ENCODE results near the gene FAM81A.

DNA sequence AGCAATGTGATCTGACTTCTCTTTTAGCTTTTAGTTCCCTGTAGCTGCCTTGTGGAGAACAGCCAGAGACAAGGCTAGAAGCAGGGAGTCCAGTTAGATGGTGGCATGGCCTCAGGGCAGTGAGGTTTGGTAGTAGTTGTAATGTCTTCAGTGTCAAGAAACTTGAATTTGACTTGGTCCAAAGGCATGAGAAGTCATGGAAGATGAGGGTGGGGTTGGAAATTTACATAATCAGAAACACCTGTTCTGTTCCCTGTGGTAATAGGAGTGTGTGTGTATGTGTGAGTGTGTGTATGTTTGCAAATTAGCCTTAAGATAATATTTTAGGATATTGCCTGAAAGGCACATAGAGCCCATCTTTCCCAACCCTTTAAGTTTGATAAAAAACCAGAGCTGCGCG, 118.4 kb downstream of the FAM81A start:
- TF ChIP-seq, protein P1, sequence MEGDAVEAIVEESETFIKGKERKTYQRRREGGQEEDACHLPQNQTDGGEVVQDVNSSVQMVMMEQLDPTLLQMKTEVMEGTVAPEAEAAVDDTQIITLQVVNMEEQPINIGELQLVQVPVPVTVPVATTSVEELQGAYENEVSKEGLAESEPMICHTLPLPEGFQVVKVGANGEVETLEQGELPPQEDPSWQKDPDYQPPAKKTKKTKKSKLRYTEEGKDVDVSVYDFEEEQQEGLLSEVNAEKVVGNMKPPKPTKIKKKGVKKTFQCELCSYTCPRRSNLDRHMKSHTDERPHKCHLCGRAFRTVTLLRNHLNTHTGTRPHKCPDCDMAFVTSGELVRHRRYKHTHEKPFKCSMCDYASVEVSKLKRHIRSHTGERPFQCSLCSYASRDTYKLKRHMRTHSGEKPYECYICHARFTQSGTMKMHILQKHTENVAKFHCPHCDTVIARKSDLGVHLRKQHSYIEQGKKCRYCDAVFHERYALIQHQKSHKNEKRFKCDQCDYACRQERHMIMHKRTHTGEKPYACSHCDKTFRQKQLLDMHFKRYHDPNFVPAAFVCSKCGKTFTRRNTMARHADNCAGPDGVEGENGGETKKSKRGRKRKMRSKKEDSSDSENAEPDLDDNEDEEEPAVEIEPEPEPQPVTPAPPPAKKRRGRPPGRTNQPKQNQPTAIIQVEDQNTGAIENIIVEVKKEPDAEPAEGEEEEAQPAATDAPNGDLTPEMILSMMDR (IDR thresholded peaks at IDR 0.05): no peak
- TF ChIP-seq POLR2A (IDR thresholded peaks at IDR 0.05): no peak
